NCI-H748 treated with DMSO at 0.1 percent for 48 hours (cell line): Measurements from ENCODE around the gene TDRKH.

Experiments used
- DNase-seq: peaks from one replicate; lab custom pipeline; 2025; lab: John Stamatoyannopoulos, UW

Gene TDRKH, protein sequence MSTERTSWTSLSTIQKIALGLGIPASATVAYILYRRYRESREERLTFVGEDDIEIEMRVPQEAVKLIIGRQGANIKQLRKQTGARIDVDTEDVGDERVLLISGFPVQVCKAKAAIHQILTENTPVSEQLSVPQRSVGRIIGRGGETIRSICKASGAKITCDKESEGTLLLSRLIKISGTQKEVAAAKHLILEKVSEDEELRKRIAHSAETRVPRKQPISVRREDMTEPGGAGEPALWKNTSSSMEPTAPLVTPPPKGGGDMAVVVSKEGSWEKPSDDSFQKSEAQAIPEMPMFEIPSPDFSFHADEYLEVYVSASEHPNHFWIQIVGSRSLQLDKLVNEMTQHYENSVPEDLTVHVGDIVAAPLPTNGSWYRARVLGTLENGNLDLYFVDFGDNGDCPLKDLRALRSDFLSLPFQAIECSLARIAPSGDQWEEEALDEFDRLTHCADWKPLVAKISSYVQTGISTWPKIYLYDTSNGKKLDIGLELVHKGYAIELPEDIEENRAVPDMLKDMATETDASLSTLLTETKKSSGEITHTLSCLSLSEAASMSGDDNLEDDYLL

DNA sequence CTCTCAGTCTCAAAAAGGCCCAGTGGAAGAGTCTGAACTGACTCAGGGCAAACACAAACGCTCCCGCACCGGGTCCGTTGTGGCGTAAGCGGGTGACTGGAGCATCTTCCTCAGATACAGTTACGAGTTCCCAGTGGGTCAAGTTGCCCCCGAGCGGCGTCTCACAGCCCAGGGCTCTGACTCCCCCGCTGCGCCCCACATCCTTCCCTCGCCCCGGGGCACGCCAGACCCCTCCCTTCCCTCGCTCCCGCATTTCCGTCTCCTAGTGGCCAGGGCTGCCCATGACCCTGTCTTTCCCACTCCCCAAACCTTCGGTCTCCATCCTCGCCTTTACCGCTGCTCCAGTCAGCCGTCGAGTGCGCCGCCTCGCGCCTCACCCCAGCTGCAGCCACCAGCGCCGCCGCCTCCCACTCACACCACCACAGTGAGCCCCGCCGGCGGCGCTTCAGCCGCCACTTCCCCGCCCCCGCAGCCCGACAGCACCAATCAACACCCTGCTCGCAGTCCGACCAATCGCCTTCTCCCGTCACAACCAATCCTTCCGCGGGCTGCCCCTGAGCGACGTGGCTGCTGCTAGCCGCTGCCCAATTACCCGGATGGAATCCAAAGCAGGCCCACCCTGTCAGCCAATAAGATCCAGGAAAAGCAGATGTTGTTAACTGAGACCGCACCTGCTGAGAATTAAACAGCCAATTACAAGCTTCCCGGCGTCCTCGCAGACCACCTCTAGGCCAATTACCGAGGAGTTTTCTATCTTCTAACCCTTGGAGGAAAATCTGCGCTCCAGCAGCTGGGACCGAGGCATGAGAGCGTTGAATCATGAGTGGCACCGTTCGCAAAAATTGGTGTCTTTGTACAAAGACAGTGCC is at the start of gene TDRKH:
TDRKH (minus strand) TSS at position 430 of the 869 bp plus-strand sequence. CDS start 7,478 bp downstream, outside the sequence.
- peak; percentile 99 for DNase-seq

GRCh38 chr1:151839457-151840403 is 49.4 kb upstream of the TDRKH start, which contains the start of gene C2CD4D:
Gene C2CD4D, minus strand, starts transcription at chr1:151839820. Its CDS starts 831 bp downstream, at chr1:151838989.
- peak; percentile 67 for DNase-seq

GRCh38 chr1:151839082-151839412 is 48.7 kb upstream of the TDRKH start:
- no peak for DNase-seq

- no peak for DNase-seq
Observed at GRCh38 chr1:151838222-151839081, 48.2 kb upstream of the TDRKH start.

- no peak for DNase-seq
Observed at GRCh38 chr1:151837884-151838221, 47.6 kb upstream of the TDRKH start.

- DNase-seq = no peak
Observed at GRCh38 chr1:151837197-151837596, 46.9 kb upstream of the TDRKH start.

DNA sequence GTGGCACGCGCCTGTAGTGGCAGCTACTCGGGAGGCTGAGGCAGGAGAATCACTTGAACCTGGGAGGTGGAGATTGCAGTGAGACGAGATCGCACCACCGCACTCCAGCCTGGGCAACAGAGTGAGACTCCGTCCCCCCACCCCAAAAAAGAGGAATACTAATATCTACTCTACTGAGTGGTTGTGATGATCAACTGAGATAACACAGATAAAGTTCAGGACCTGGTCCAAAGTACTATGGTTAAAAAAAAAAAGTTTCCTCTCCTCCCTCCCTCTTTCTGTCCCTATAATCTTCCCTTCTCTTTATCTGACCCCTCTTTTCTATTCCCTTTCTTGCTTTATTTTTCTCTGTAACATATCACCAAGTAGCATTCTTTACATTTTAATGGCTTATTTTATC is 45.3 kb upstream of the TDRKH start:
- DNase-seq = no peak

DNA sequence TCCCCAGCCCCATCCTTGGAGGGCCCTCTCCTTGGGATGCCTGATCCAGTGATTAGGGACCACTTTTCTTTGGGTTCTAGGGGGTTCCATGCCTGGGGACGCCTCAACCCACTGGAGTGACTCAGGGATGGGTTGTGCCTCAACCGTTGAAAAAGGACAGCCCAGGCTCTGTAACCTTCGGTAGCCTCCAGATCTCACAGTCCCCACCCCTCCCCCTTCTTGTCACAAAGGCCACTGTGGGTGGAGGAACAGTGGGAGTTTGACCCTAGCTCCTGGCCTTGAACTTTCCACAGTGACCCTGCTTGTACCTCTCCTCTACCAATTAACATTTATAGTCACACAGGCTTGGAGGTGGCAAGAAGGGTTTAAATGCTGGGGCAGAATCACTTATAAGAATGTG is 43.9 kb upstream of the TDRKH start:
- no peak for DNase-seq

GRCh38 chr1:151833172-151833900 is 43.0 kb upstream of the TDRKH start:
- no peak for DNase-seq

DNA sequence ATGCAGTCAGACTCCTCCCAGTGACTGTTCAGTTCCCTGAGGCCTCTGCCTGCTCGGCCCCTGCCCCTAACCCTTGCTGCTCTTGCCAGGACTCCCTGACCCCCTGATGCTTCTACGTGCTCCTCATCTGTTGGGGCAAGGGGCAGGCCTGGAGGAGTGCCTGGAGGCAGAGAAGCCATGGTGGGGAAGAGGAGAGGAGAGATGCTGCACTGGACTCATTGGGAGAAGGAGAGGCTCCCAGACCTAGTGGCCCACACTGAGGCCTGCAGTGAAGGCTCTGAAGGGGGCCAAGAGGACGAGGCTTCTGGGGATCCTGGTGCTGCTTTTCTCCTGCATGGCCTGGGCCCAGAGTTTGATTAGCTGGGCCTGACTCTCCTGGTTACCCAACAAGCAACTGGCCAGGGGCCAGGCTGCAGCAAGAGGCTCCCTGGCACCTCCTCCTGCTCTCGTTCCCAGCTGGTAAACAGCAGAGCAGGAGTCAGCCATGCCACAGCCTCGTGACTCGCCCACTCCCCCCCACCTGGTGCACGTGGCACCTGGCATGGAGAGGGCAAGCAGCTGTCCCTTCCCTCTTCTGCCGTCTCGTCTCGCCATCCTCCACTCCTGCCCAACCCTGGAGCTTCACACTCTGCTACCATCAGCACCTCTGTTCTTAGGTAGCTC is 42.1 kb upstream of the TDRKH start:
- no peak for DNase-seq

GRCh38 chr1:151831605-151832004 is 41.3 kb upstream of the TDRKH start, which contains the start of gene RORC:
Gene RORC, minus strand, starts transcription at chr1:151831802. Its CDS starts 38 bp downstream, at chr1:151831764.
- DNase-seq = no peak

GRCh38 chr1:151831256-151831591 is 40.9 kb upstream of the TDRKH start:
- no peak for DNase-seq

GRCh38 chr1:151830055-151830454 is 39.8 kb upstream of the TDRKH start:
- no peak for DNase-seq

GRCh38 chr1:151829352-151830046 is 39.2 kb upstream of the TDRKH start:
- no peak for DNase-seq

DNA sequence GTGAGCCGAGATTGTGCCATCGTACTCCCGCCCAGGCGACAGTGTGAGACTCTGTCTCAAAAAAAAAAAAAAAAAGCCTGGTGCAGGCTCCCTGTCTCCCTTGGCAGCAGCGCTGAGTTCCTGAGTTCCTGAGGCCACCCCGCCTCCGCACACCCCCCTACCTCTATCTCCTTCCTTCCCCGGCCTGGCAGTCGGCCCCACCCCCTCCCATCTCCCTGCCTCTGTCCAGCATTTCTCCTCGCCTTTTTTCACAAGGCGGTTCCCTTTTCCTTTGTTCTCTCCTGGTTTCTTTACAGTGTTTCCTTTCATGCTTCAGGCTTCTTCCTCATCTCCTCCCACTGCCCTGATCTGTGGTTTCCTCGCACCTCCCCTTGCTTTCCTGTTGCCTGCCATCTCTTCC is 38.6 kb upstream of the TDRKH start:
- DNase-seq = no peak

GRCh38 chr1:151827853-151828252 is 37.6 kb upstream of the TDRKH start:
- DNase-seq = no peak

- DNase-seq = no peak
Observed at GRCh38 chr1:151825751-151826660, 35.7 kb upstream of the TDRKH start.

DNA sequence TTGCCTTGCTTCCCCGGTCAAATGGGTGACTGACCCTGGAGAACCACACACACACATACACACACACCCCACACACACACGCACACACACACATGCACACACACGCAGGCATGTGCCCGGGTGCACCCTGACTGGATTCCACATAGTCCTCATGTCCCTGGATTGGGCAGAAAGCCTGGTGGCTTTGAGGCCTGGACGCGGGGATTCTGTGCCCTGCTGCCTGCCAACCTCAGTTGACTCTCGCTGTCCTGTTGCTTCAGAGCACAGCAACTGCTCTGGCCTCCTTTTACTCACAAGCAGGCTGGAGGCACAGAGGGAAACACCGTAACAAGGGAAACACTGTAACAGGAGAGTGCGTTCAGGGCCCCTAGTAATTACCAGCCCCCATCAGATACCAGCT is 34.9 kb upstream of the TDRKH start:
- no peak for DNase-seq
